Colonic mucosa (tissue), 4 donors: ENCODE results near the gene TUSC2. TPM values are rescaled to one million over a fixed set of nuclear protein-coding genes. Genes with fewer than 3 reads are reported as not detected.

Experiments used
- DNase-seq: peaks from one replicate; pipeline ENCODE4 v3.0.0-alpha.2; 2020
- H3K27ac ChIP-seq: fragments of 200-600 bp; one replicate; pipeline ENCODE4 v1.8.0; 2021
- H3K27me3 ChIP-seq: fragments of 200-600 bp; one replicate; pipeline ENCODE4 v1.8.0; 2021
- H3K36me3 ChIP-seq: fragments of 200-600 bp; one replicate; pipeline ENCODE4 v1.8.0; 2021
- H3K4me1 ChIP-seq: fragments of 200-600 bp; one replicate; pipeline ENCODE4 v1.8.0; 2021; ENCODE audit warnings: mild to moderate bottlenecking
- H3K4me3 ChIP-seq: fragments of 200-600 bp; one replicate; pipeline ENCODE4 v1.8.0; 2021
- H3K9ac ChIP-seq, 2 donors: one replicate each; pipeline ENCODE4 v1.7.0; 2013; ENCODE audit warnings: control low read depth in 2 of 2, low read depth in 2 of 2, low read length in 2 of 2
- H3K9me3 ChIP-seq: fragments of 200-600 bp; one replicate; pipeline ENCODE4 v1.8.0; 2021
- CTCF ChIP-seq: fragments of 200-600 bp; IDR thresholded peaks from one replicate; pipeline ENCODE4 v1.8.0; 2022; ENCODE audit warnings: antibody characterized with exemption, mild to moderate bottlenecking
- intact Hi-C: fragments of 100-400 bp; cut with DNase I; formaldehyde crosslinking; loops from one replicate; pipeline ENCODE4 v1.14.1; 2022
- total RNA-seq, 2 donors: library from RNA; stranded (reverse); fragmentation: NEBNext Ultra II Directional in 1 of 2; extraction: Animal tissue kit (Norgen Biotek cat#: 25700) in 1 of 2; gene quantifications; one replicate each; pipeline ENCODE4 v1.2.1, GENCODE V29; 2021
- donor health status: healthy.
- donor health status: DM: no; HTN: no; CAD: no.
- donor health status: DM: no; HTN: no; CAD: no.

TUSC2 gene
- total RNA-seq, 2 donors from 2014 or later = 26.1 to 39.5 TPM

DNA sequence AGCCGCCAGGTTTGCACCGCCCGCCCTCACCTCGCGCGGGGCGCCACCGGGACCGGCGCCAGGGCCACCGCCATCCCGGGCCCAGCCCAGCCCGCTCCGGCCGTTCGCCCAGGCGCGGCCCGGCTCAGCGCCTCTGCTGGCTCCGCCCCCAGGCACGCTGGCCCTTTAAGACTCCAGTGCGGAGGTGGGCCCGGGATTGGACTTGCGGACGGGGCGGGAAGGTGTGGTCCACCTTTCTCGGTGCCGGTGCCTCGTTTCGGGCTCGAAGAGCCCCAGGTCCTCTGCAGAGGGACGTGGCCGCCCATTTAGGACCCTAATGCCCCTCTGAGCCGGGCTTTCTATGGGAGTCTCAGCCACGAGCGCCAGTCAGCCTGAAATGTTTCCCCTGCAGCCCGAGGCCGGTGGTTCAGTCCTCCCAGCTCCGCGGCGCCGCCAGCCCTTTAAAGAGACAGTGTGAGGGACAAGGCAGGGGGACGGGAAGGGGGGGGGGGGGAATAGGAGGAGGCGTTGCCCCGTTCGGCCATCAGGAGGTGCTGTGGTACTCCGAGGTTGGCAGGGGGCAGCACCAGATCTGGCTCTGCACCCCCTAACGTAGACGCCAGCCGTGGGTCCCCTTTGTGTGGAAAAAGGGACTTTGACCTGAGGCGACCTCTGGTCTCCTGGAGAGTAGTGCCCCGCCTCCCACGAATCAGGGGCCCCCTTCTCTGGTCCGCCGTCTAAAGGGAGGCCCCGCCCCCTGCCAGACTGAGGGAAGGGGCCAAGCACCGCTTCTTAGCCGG, 6.5 kb downstream of the TUSC2 start:
- Histone ChIP-seq H3K4me3 (peak overlapping the region; percentile 66), H3K9me3 (no peaks in the 10 kb centered on the region), H3K27me3 (no peaks in the 10 kb centered on the region), H3K9ac (peak overlapping the region; percentile 72 to 91), H3K27ac (peak overlapping the region; percentile 81), H3K4me1 (peaks cover 34% of the 10 kb centered on the region), H3K36me3 (no peaks in the 10 kb centered on the region)
- peak; percentile 89 for DNase-seq
- peak; percentile 31 for TF ChIP-seq CTCF
- intact Hi-C loops = loop anchor here (10.0 kb wide), 1 partner anchor 47 kb away; the partner anchor contains the start of gene LSMEM2

GRCh38 chr3:50320853-50321335, 7.1 kb downstream of the TUSC2 start:
- peak; percentile 80 for DNase-seq
- intact Hi-C loops = loop anchor here (10.0 kb wide), 1 partner anchor 46 kb away; the partner anchor contains the start of gene LSMEM2
- no peaks in the 10 kb centered on the region for H3K36me3 ChIP-seq
- peak overlapping the region; percentile 66 for H3K4me3 ChIP-seq
- H3K27ac ChIP-seq = peak overlapping the region; percentile 81
- H3K4me1 ChIP-seq = peaks cover 38% of the 10 kb centered on the region
- no peaks in the 10 kb centered on the region for H3K9me3 ChIP-seq
- no peaks in the 10 kb centered on the region for H3K27me3 ChIP-seq
- peak overlapping the region; percentile 72 to 91 for H3K9ac ChIP-seq
- TF ChIP-seq CTCF = no peak

DNA sequence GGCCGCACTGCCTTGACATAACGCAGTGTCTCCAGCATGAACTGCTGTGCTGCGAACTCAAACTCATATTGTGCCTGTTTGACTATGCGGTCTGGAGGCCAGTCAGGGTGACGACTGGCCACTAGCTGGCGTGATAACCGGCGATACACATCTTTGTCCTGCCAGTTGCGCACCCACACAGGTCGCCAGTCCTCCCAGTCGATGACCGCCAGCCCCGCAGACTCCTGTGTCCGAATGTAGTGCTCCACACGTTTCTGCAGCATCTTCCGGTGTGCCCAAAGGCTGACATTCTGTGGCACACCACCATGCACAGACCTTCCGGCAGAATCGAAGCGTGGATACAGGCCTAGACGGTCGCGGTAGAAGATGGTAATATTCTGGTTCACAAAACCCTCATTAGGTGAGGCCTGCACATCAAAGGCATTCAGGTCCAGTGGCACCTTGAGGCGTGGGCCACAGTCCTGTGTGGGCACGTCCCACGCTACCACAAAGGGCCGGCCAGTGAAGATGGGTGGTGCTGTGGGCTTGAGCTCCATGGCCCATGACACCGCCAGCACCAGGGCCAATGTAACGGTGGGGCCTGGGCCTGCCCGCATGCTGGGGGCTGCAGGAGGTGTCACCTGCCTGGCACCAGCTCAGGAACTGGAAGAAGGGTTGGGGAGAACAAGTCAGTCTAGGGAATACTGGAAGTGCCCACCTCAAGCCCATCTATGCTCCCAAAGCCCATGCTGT, 8.0 kb downstream of the TUSC2 start:
- intact Hi-C loops = loop anchor here (10.0 kb wide), 1 partner anchor 45 kb away; the partner anchor contains the start of gene LSMEM2
- H3K4me3 ChIP-seq = peak overlapping the region; percentile 66

GRCh38 chr3:50319181-50319893, 8.7 kb downstream of the TUSC2 start:
- DNase-seq = no peak
- Histone ChIP-seq H3K27ac (no peak overlapping the region), H3K4me3 (no peak overlapping the region), H3K9ac (peak overlapping the region in 1 of 2 donors; percentile 91), H3K4me1 (peaks cover 38% of the 10 kb centered on the region), H3K9me3 (no peaks in the 10 kb centered on the region), H3K36me3 (no peaks in the 10 kb centered on the region), H3K27me3 (no peaks in the 10 kb centered on the region)
- TF ChIP-seq CTCF = no peak
- intact Hi-C loops = no loop called here

More for the DNA sequence above, 8.0 kb downstream of the TUSC2 start:
- no peak for TF ChIP-seq CTCF
- H3K9me3 ChIP-seq = no peaks in the 10 kb centered on the region
- no peaks in the 10 kb centered on the region for H3K27me3 ChIP-seq
- peaks cover 38% of the 10 kb centered on the region for H3K4me1 ChIP-seq
- DNase-seq = no peak
- no peaks in the 10 kb centered on the region for H3K36me3 ChIP-seq
- peak overlapping the region; percentile 72 to 91 for H3K9ac ChIP-seq
- peak overlapping the region; percentile 81 for H3K27ac ChIP-seq

DNA sequence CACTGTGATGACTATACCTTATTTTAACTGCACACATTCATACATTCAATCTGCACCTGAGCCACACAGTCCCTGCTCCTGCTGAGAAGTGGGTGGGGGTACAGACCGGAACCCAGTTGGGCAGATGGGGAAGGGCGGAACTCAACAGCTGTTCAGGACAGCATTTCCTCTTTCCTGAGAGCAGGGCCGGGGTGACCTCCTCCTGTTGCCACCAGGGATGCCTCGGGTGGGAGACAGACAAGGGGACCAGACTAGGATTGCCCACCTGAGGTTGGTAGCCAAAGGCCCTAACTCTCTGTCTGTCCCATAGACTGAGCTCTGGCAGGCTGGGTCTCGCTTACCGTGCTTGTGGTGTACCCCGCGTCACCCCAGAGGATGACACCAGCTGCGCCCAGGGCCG, 9.4 kb downstream of the TUSC2 start:
- Histone ChIP-seq H3K4me3 (no peak overlapping the region), H3K9me3 (no peaks in the 10 kb centered on the region), H3K27ac (no peak overlapping the region), H3K36me3 (no peaks in the 10 kb centered on the region), H3K27me3 (no peaks in the 10 kb centered on the region), H3K9ac (peak overlapping the region in 1 of 2 donors; percentile 91), H3K4me1 (peaks cover 38% of the 10 kb centered on the region)
- no peak for DNase-seq
- TF ChIP-seq CTCF = no peak
- intact Hi-C loops = no loop called here
